OCI-LY7 (cell line): ENCODE data around the gene ARHGAP26.

Experiments
- EZH2phosphoT487 ChIP-seq: fragments of 200-600 bp; sonication (generic); IDR thresholded peaks from 2 replicates; pipeline ENCODE4 v1.6.1; 2018; ENCODE audit warnings: low read depth, borderline replicate concordance, mild to moderate bottlenecking, mixed run types, antibody characterized with exemption, low read length, moderate library complexity, mixed read lengths
- TF ChIP-seq, protein P1 (sequence below): fragments of 200-600 bp; sonication (generic); conservative IDR thresholded peaks from 2 replicates; pipeline ENCODE4 v1.5.1; 2014; ENCODE audit warnings: mild to moderate bottlenecking, antibody characterized with exemption, low read length, moderate library complexity, mixed read lengths

DNA sequence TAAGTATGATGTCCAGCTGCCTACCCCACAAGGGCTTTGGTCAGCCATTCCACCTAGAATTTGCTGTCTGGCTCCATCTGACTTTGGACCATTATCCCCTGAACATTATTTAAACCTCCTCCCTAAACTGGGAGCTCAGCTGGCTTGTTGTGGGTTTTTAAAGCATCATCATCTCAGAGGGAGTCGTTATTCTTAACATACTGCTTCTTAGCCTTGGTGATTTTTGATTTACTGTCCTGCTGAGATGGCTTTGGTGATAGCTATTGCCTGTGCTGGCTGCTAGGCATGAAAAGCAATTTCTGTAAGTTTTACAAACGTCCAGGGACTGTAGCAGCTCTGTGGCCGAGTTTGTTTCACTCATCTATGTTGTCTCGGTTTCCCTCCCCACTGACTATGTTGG, 377.2 kb downstream of the ARHGAP26 start:
- TF ChIP-seq, protein P1, sequence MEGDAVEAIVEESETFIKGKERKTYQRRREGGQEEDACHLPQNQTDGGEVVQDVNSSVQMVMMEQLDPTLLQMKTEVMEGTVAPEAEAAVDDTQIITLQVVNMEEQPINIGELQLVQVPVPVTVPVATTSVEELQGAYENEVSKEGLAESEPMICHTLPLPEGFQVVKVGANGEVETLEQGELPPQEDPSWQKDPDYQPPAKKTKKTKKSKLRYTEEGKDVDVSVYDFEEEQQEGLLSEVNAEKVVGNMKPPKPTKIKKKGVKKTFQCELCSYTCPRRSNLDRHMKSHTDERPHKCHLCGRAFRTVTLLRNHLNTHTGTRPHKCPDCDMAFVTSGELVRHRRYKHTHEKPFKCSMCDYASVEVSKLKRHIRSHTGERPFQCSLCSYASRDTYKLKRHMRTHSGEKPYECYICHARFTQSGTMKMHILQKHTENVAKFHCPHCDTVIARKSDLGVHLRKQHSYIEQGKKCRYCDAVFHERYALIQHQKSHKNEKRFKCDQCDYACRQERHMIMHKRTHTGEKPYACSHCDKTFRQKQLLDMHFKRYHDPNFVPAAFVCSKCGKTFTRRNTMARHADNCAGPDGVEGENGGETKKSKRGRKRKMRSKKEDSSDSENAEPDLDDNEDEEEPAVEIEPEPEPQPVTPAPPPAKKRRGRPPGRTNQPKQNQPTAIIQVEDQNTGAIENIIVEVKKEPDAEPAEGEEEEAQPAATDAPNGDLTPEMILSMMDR, result no peak
- TF ChIP-seq EZH2phosphoT487, result no peak
